Activated naive CD4-positive, alpha-beta T cell treated with Interleukin-2 at 50 U/mL for 16 hours (primary cell): ENCODE results near the gene PCDHGA11.
"Not testable (repeated sequence)": the region's sequence is repeated elsewhere in the genome, so short reads cannot be mapped to it uniquely, and the experiment has no call there.

ENCODE experiments used
- DNase-seq: peaks from one replicate; pipeline ENCODE4 v3.0.0-alpha.2; 2020

The PCDHGA11 gene

GRCh38 chr5:141420855-141421488 lies at the start of gene PCDHGA11:
Gene PCDHGA11 (plus strand): TSS chr5:141421051. CDS start chr5:141421228, 177 bp downstream.
- peak; percentile 37 for DNase-seq

- no peak for DNase-seq
Observed at GRCh38 chr5:141371572-141372475, 49.0 kb upstream of the PCDHGA11 start.

- no peak for DNase-seq
Observed at GRCh38 chr5:141373673-141374317, 47.1 kb upstream of the PCDHGA11 start, which contains the start of gene PCDHGA6. Gene PCDHGA6 (plus strand): TSS chr5:141373891. CDS start chr5:141374084, 193 bp downstream.

- DNase-seq, result no peak
Observed at GRCh38 chr5:141374627-141375026, 46.2 kb upstream of the PCDHGA11 start.

GRCh38 chr5:141375444-141376155 lies 45.3 kb upstream of the PCDHGA11 start:
- not testable (repeated sequence) for DNase-seq

- no peak for DNase-seq
Observed at GRCh38 chr5:141382469-141383294, 38.2 kb upstream of the PCDHGA11 start, which contains the start of gene PCDHGA7. Gene PCDHGA7 (plus strand): TSS chr5:141382742. CDS start chr5:141382900, 158 bp downstream.

- DNase-seq, result no peak
Observed at GRCh38 chr5:141383345-141383744, 37.5 kb upstream of the PCDHGA11 start.

- no peak for DNase-seq
Observed at GRCh38 chr5:141384471-141385267, 36.2 kb upstream of the PCDHGA11 start.

GRCh38 chr5:141387557-141388311 lies 33.1 kb upstream of the PCDHGA11 start, which contains the start of gene PCDHGB4:
Gene PCDHGB4 (plus strand): TSS chr5:141387698. CDS start chr5:141387885, 187 bp downstream.
- peak; percentile 18 for DNase-seq

- DNase-seq, result no peak
Observed at GRCh38 chr5:141388661-141389060, 32.2 kb upstream of the PCDHGA11 start.

GRCh38 chr5:141389153-141390042 lies 31.5 kb upstream of the PCDHGA11 start:
- no peak for DNase-seq

- DNase-seq, result no peak
Observed at GRCh38 chr5:141392429-141393198, 28.2 kb upstream of the PCDHGA11 start, which contains the start of gene PCDHGA8. Gene PCDHGA8 (plus strand): TSS chr5:141392633. CDS start chr5:141392814, 181 bp downstream.

GRCh38 chr5:141393267-141393666 lies 27.6 kb upstream of the PCDHGA11 start:
- no peak for DNase-seq

GRCh38 chr5:141394401-141395187 lies 26.3 kb upstream of the PCDHGA11 start:
- not testable (repeated sequence) for DNase-seq

GRCh38 chr5:141397756-141398551 lies 22.9 kb upstream of the PCDHGA11 start, which contains the start of gene PCDHGB5:
Gene PCDHGB5 (plus strand): TSS chr5:141397947. CDS start chr5:141398128, 181 bp downstream.
- DNase-seq, result peak; percentile 41

- no peak for DNase-seq
Observed at GRCh38 chr5:141398608-141399007, 22.2 kb upstream of the PCDHGA11 start.
